Hematopoietic multipotent progenitor cell treated with erythropoietin and hydrocortisone succinate and interleukin-3 and kit ligand, for 17 days (in vitro differentiated cells): ENCODE measurements around the gene AK5.

ENCODE experiments used
- DNase-seq: peaks from one replicate; pipeline ENCODE4 v3.0.0-alpha.2; 2015; ENCODE audit warnings: low spot score

Gene AK5

DNA sequence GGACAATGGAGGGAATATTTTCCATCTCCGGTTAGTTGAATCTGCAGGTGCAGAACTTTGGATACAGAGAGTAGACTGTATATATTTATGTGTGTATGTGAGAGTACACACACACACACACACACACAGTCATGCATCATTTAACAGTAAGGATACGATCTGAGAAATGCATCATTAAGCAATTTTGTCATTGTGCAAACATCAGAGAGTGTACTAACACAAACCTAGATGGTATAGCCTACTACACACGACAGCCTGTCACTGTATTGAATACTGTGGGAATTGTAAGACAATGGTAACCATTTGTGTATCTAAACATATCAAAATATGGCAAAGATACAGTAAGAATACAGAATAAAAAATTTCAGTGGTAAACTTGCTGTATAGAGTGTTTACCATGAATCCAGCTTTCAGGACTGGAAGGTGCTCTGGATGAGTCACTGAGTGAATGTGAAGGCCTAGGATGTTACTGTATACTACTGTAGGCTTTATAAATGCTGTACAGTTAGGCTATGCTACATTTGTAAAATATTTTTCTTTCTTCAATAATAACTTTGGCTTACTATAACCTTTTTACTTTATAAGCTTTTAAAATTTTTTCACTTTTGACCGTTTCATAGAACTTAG is 262.1 kb downstream of the AK5 start:
- no peak for DNase-seq

DNA sequence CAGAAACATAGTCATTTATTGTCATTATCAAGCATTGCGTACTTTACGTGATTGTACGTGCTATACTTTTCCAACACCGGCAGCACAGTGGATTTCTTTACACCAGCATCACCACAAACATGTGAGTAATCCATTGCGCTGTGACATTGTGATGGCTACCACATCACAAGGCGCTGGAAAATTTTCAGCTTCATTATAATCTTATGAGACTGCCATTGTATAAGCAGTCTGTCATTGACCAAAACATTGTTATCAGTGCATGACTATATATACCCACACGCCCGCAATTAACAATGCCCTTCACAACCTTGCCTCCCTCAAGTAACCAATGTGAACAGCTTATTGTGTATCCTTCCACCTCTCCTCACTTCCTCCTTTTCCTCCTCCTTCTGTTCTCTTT is 263.0 kb downstream of the AK5 start:
- DNase-seq: no peak

DNA sequence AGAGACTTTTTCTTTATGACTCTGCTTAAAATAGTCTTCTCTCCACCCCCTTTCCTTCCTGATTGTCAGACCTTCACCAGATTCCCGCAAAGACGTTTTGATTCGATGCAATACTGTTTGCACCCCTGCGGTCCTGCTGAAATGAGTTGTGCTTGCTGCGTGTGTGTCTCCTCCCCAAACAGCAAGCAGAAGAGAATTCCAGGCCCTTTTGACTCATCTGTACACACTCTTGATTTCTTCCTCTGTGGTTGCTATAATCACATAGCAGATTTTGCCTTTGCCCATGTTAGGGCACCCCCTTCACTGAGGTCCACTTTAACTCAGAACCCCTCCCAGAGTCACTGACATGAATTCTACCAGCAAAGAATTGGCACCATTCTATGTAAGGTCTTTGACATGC is 264.2 kb downstream of the AK5 start:
- no peak for DNase-seq

DNA sequence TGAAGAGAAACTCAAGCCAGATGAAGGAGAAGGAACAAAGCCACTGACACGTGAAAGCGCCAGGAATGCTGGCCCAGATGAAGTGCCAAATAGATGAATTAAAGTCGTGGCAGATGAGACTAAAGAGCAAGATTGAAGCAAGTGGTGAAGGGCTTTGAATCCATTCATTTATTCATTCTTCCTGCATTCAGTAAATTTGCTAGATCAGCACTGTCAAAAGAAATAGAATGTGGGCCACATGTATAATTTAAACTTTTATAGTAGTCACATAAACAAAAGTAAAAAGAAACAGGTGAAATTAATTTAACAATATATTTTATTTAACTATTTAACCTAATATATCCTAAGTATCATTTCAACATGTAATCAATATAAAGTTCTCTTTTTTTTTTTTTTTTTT is 265.1 kb downstream of the AK5 start:
- DNase-seq: no peak

DNA sequence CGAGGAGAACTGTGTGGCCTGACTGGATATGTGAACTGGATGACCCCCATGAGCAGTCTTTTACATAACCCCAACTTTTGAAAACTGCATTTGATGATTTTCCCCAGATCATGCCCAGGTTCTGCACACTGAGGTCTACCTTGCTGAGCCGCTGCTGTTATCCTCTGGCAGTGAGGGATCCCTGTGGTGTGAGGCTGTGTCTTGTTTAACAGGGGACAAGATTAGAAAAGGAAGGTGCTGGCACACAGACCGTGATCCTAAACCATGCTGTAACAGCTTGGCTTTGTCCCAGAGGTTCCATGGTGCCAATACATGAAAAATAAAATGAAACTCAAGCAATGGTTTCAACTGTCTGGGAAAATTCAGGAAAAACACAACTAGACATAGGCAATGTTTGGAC is 266.5 kb downstream of the AK5 start:
- DNase-seq: no peak

DNA sequence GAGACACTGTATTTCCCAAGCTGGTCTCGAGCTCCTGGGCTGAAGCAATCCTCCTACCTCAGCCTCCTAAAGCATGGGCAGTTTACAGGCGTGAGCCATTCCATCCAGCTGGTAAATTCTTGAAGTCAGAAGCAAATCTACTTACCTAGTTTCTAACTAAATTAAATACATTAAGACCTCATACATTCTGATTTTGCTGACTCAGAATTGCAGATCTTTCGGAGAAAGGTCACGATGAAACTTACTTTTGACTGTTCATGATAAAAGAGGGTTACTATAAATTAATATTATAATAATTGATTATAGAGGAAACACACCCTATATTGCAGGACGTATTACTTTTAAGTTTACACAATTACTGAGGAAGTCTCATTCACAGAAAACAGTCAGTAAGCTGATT is 268.3 kb downstream of the AK5 start:
- DNase-seq: no peak

DNA sequence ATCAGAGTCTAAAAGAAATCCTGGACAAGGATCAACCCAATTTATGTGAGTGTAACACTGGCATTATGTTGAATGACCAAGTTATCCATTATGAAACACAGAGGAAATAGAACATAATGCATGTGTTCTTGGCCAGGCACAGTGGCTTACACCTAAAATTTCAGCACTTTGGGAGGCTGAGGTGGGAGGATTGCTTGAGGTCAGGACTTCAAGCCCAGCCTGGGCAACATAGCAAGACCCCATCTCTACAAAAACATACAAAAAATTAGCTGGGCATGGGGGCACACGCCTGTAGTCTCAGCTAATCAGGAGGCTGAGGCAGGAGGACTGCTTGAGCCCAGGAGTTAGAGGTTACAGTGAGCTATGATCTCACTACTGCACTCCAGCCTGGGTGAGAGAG is 270.8 kb downstream of the AK5 start:
- no peak for DNase-seq

DNA sequence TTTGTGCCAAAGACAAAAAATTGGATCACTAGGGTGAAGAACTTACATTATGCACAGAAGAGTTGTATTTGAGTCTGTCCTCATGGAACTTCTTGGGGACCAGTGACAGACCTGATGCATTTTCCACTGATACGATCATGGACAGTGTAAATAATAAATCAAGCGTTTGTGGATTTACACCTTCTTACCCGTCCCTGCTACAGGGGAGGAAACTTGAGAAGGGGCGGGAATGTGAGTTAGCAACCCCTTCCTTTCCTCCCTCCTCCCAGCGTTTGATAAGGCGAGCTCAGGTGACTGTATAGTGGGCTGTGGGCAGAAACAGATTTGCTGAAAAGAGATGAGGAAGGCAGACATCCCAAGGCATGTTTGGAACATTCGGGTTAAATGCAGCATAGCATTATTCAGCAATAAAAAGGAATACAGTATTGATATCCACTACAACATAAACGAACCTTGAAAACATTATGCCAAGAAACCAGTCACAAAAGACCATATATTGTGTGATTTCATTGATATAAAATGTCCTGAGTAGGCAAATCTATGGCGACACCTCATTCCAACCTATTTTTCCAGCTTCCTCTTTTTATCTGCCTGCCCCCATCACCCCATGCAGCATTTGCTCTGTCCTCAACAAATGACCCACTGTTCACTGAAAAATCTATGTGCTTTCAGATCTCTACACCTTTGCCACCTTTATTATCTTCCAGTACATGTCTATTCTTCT is 271.9 kb downstream of the AK5 start:
- DNase-seq: no peak

DNA sequence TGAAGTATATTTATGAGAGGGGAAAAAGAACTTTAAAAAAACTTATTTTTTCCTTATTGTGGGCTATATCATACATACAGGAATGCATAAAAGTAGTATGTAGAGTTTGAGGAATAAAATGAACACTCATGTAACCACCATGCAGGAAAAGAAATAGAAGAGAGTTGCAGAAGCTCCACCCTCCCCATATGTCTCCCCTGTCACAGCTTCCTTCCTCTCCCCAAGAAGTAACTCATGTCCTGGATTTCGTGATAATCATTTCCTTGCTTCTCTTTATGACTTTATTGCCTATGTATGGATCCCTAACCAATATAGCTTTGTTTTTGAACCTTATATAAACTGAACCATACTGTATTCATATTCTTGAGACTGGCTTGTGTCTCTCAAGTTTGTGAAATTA is 274.2 kb downstream of the AK5 start:
- DNase-seq: no peak

DNA sequence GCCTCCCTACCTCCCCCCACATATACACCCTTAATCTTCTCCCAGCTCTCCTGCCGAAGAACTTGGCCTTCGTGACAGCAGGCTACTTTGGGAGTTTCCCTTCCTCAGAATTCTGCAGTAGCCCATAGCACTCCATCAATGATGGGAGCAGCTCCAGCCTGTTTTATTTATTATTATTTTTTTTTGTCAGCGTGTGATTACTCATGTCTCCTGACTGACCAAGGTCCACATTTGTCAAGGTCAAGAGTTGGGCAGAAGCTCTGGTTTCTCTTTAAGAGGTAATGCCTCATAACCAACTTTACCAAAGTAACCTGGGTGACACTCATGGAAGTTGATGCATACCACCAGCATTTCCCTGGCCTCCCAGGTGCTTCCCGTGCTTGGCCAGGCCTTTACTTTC is 275.2 kb downstream of the AK5 start:
- no peak for DNase-seq

DNA sequence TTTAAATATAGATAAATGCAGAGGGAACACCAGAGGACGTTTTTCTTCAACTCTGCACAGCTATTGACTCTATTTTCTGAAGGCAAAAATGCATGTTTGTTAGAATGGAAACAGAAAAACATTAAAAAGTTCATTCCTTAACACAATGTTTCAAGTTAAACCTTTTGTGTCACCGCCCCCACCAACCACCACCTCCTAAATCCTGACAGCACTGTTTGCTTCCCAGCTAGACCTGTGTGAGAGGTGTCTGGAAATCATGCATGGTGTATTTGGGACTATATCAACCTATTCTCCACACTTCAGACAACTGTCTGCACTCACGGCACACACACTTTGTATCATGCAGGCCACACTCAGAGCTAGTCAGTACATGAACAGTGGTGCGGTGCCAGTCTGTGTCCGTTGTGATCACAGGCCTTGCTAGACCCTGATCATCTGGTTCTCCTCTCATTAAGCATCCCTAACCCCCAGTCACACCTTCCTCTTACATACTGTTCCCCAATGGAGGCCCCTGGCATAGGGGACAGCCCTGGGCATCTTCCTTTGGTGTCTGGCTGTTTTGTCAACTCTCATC is 276.9 kb downstream of the AK5 start:
- DNase-seq: no peak

DNA sequence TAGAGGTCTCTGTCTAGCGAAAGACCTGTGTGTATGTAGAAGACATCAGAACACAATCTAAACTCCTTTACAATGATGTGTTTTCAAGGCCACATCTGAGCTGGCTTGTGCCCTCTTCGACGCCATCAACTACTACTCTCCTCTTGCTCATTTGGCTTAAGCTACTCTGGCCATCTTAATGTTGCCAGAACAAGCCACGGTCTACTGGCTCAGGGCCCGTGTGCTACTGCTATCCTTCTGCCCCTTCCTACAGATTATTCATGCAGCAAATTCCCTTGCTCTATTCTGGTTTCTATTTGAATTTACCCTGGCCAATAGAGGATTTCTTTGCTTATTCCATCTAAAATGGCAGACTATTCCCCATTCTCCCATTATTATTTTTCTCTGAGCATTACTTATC is 278.9 kb downstream of the AK5 start:
- DNase-seq: no peak

DNA sequence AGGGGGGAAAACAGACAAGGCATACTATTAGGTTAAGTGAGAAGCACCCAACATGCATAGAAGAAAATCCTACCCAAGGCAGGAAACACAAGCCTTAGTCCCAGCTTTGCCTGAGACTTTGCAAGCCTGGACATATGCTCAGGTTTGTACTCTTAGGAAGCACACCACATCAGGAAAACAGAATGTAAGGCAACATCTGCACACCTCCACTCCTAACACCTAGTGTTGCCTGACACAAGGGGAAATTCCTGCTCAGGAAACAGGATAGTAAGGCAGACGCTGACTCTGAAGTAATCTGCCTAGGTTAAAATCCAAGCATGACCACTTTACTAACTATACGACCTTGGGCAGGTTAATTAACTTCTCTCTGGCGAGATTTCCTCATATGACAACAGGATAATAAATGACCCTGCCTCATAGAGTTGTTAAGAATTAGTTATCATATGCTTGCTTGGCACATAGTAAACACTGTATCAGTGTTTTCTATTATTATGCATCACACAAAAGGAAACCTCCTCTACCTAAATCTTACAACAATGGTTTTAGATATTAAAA is 280.9 kb downstream of the AK5 start:
- no peak for DNase-seq

DNA sequence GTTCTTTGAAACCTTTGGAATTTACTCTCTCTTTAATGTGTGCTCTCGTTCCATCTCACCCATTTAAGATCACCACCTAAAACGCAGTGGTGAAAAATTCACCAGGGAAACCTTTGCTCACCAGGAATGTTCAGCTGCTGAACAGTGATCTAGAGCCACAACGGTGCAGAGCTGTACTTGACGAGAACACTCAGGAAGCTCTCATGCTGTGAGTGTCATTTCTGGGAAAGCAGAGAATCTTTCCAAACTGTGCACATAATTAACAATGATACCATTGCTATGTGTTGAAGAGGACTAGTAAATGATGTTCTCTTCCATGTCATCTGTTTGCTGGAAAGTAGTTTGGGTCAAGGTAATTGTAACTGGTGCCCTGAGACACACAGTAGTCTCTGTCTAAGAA is 283.5 kb downstream of the AK5 start:
- DNase-seq: no peak

DNA sequence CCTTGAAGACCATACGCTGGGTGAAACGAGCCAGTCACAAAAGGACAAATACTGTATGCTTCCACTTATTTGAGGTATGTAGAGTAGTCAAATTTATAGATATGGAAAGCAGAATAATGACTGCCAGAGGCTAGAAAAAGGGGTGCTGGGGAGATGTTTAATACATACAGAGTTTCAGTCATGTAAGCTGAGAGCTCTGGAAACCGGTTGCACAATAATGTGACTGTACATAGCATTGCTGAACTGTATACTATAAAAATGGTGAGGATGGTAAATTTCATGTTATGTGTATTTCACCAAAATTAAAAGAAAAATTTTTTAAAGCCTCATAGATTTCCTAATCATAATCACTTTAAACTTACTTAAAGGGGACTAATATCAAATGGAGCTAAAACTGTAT is 289.8 kb downstream of the AK5 start:
- no peak for DNase-seq

DNA sequence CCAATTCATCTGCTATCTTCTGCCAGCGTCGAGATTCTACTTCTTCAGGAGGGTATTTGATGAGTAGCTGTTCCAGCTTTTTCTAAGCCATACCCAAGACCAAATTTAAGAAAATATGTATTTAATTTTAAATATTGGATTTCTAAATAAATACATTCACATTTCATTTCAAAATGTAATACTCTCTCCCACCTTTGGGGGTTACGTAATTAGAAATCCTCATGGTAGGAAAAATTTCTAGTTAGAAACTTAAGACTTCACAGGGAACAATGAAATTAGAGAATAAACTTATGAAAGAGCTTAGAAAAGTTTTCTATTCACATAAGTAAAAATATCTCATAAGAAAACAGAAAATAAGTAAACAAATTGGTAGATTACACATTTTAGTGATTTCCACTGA is 297.7 kb downstream of the AK5 start:
- no peak for DNase-seq

DNA sequence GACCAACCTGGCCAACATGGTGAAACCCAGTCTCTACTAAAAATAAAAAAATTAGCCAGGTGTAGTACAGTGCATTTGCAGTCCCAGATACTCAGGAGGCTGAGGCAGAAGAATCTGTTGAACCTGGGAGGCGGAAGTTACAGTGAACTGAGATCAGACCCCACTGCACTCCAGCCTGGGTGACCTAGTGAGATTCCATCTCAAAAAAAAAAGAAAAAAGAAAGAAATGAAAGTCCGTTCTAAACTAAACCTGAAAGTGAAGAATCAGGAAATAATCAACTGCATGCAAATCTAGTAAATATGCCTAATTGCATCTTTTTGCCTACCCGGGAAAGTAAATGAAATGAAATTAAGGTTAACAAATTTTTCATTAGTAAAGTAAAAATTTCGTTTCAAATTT is 301.1 kb downstream of the AK5 start:
- DNase-seq: no peak

DNA sequence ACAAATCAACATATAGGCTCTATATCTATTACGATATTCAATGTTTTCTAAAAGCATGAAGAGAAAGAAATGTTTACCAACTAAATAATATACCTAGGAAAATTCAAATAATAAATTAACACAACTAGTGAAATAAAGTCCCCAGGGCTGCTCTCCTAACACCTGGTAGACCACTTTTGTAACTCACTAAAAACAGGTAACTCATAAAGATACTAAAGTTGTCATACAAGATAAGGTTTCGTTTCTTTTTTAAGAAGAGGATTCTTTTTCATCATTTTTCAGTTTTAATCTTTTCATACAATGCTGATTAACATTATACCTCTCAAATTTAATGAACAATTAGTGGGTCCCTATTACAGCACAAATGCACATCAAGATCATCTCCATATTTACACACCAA is 301.7 kb downstream of the AK5 start:
- DNase-seq: no peak

DNA sequence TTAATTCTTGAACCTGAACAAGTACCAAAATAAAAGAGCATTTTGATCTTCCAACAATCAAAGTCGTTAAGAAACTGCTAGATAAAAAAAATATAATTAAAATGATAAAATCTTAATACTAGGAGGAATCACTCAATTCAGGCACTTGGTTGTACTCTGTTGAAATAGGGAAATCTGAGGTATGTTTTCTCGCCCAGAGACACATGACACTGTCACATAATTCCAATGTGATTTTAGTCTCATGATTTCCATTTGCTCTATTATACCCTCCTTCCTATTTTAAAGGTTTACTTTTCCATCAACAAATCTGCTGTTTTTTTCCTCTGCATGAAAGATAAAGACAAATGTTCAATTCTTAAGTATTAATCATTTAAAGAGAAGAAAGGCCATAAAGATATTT is 303.1 kb downstream of the AK5 start:
- no peak for DNase-seq

DNA sequence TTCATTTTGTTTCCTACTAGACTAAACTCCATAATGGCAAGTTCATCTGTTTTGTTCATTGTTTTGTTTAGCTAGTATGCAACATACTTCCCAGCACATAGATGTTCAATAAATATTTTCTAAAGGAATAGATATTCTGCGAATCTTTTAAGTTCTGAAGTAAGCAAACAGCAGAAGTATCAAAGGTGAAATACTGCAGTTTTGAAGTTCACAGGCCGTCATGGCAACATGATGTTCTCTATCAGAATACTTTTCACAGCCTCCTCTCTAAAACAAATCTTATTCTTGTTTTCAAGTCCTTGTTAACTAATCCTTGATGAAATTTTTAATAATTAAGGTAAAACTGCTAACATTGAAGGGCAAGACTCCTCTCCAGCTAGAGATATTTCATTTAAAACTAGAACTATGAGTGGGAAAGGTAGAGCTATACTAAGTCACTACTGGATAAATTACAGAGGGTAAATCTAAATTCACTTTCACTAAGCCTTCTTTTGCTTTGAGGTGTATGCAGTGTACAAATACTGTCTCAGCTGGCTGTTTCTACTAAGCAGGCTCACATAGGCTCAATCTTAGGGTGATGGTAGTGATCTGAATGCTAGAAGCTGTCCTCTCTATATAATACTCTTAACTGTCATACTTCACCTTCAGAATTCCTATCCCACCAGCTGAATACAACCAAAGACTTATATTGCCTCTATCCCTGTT is 303.9 kb downstream of the AK5 start:
- no peak for DNase-seq

DNA sequence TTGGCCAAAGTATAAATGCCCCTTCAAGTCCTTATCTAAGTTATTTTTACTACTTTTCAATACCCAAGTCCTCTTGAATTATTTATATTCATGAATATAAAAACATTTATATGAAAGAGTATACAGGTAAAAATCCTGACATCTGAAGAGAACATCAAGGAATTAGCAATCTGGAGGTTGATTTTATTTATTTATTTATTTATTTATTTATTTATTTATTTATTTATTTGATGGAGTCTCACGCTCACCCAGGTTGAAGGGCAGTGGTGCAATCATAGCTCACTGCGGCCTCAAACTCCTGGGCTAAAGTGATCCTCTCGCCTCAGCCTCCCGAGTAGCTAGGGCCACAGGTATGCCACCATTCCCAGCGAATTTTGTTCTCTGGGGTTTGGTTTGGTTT is 307.4 kb downstream of the AK5 start:
- DNase-seq: no peak

DNA sequence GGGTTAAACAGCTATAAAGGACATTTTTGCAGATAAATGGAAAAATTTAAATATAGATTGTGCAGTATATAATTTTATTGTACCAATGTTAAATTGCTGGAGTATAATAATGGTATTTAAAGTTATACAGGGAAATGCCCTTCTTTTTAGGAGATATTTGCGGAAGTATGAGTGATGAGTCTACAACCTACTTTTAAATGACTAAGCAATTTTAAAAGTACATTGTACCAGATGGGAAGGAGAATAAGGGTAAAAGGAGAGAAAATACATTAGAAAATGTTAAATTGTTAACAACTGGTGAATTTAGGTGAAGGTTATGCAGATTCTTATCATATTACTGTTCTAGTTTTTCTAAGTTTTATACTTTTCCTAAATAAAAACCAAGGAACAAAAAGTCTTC is 308.8 kb downstream of the AK5 start:
- DNase-seq: no peak

DNA sequence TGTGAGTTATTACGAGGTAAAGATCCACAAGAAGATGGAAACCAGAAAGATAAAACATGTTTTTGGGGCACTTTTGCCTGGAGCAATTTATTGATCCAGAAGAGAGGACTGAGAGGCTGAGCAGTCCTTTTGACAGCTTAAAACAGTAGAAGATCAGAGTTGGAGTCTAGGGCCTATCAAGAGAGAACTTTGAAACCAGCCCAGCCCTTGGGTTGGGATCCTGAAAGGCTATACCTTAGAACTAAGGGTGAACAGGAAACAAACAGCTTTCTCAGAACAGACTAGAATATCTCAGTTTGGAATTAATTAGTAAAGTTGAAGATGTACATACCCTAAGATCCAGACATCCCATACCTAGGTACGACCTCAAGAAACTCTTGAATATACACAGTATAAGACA is 311.1 kb downstream of the AK5 start:
- no peak for DNase-seq
